SK-N-DZ (cell line): ENCODE measurements around the gene GPRASP2. TPM values are rescaled to one million over a fixed set of nuclear protein-coding genes. Genes with fewer than 3 reads are reported as not detected.
A peak's percentile ranks its signal among the peaks of the same experiment; 100 is the strongest.
"Not testable (repeated sequence)": the region's sequence is repeated elsewhere in the genome, so short reads cannot be mapped to it uniquely, and the experiment has no call there.

ENCODE experiments used
- DNase-seq: peaks from one replicate; pipeline ENCODE4 v3.0.0-alpha.2; 2015; ENCODE audit warnings: low spot score
- polyA plus RNA-seq, 2 experiments: library from polyadenylated mRNA; depleted of rRNA; stranded (reverse); fragments of >200 nt; gene quantifications; 2 replicates each; pipeline ENCODE4 v1.2.3, GENCODE V29; 2014

Gene GPRASP2
- polyA plus RNA-seq (2014; cell fraction: cytosol; rRNA removed) = 47.7 and 48.9 TPM in 2 replicates
- 32.7 and 39.1 TPM in 2 replicates for polyA plus RNA-seq (2014; cell fraction: nucleus; rRNA removed)

GRCh38 chrX:102712216-102712966, at the start of gene GPRASP2:
Gene GPRASP2 (plus strand): TSS chrX:102712448. CDS start chrX:102714870, 2,422 bp downstream.
- peak; percentile 72 for DNase-seq

GRCh38 chrX:102663820-102664219, 48.4 kb upstream of the GPRASP2 start:
- DNase-seq = not testable (repeated sequence)

- not testable (repeated sequence) for DNase-seq
Observed at GRCh38 chrX:102667034-102667433, 45.2 kb upstream of the GPRASP2 start.

- no peak for DNase-seq
Observed at GRCh38 chrX:102669526-102669925, 42.7 kb upstream of the GPRASP2 start.

- no peak for DNase-seq
Observed at GRCh38 chrX:102672856-102673255, 39.4 kb upstream of the GPRASP2 start.

- DNase-seq = not testable (repeated sequence)
Observed at GRCh38 chrX:102677479-102677878, 34.8 kb upstream of the GPRASP2 start.

GRCh38 chrX:102684772-102685520, 27.3 kb upstream of the GPRASP2 start:
- DNase-seq = no peak

- DNase-seq = no peak
Observed at GRCh38 chrX:102694749-102695148, 17.5 kb upstream of the GPRASP2 start.

GRCh38 chrX:102696306-102696705, 15.9 kb upstream of the GPRASP2 start:
- DNase-seq = no peak

GRCh38 chrX:102697494-102697893, 14.8 kb upstream of the GPRASP2 start:
- no peak for DNase-seq

GRCh38 chrX:102708900-102709299, 3.3 kb upstream of the GPRASP2 start:
- no peak for DNase-seq

GRCh38 chrX:102711872-102712215, 404 bp upstream of the GPRASP2 start:
- no peak for DNase-seq

GRCh38 chrX:102712981-102713625, 855 bp downstream of the GPRASP2 start:
- DNase-seq = peak; percentile 61

GRCh38 chrX:102714994-102715393, 2.7 kb downstream of the GPRASP2 start:
- DNase-seq = no peak

GRCh38 chrX:102715967-102716366, 3.7 kb downstream of the GPRASP2 start:
- no peak for DNase-seq

- peak; percentile 78 for DNase-seq
Observed at GRCh38 chrX:102720237-102721168, 8.3 kb downstream of the GPRASP2 start, which contains the start of gene GPRASP3. Gene GPRASP3 (plus strand): TSS chrX:102720743. CDS start chrX:102748996, 28,253 bp downstream.

GRCh38 chrX:102721169-102721506, 8.9 kb downstream of the GPRASP2 start:
- not testable (repeated sequence) for DNase-seq

GRCh38 chrX:102723456-102723855, 11.2 kb downstream of the GPRASP2 start:
- no peak for DNase-seq

GRCh38 chrX:102727761-102728160, 15.5 kb downstream of the GPRASP2 start:
- no peak for DNase-seq

GRCh38 chrX:102728646-102729045, 16.4 kb downstream of the GPRASP2 start:
- DNase-seq = no peak

GRCh38 chrX:102739657-102740056, 27.4 kb downstream of the GPRASP2 start:
- no peak for DNase-seq
